ENCODE measurements around the gene REXO2. TPM values are rescaled to one million over a fixed set of nuclear protein-coding genes. Genes with fewer than 3 reads are reported as not detected.

Gene REXO2
- total and polyA plus RNA-seq, 2 of the 8 experiments (the other 6 are each of a cell fraction or from before 2014, with no cell fraction given), result 111 to 114 TPM

DNA sequence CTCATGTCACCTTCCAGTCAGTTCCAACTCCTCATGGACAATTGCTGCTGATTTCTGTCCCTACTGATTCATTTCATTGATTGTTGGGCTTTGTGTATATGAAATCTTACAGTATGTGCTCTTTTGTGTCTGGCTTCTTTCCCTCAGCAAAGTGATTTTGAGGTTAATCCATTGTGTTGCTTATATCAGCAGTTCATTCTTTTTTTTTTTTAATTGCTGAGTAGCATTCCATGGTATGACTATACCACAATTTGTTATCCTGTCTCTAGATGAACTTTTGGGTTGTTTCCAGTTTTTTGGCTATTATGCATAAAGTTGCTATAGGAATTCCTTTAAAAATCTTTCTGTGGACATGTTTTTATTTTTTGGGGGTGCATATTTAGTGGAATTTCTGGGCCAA, 60.5 kb downstream of the REXO2 start (continued):
- TF ChIP-seq, protein P1, sequence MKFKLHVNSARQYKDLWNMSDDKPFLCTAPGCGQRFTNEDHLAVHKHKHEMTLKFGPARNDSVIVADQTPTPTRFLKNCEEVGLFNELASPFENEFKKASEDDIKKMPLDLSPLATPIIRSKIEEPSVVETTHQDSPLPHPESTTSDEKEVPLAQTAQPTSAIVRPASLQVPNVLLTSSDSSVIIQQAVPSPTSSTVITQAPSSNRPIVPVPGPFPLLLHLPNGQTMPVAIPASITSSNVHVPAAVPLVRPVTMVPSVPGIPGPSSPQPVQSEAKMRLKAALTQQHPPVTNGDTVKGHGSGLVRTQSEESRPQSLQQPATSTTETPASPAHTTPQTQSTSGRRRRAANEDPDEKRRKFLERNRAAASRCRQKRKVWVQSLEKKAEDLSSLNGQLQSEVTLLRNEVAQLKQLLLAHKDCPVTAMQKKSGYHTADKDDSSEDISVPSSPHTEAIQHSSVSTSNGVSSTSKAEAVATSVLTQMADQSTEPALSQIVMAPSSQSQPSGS (IDR thresholded peaks at IDR 0.05; ENCODE audit: low read length), result no peak
- no peak for TF ChIP-seq HDAC2 (IDR thresholded peaks at IDR 0.05; ENCODE audit: borderline replicate concordance in 1 of 2, low read depth in 2 of 2, low read length in 2 of 2)
- no peak for TF ChIP-seq CREB1 (IDR thresholded peaks at IDR 0.05)
- TF ChIP-seq SIN3A (conservative IDR thresholded peaks at IDR 0.05 in 1 of 2, IDR thresholded peaks at IDR 0.05 in 1 of 2; ENCODE audit: low read depth in 1 of 2, low read length in 2 of 2), result no peak
- no peak for TF ChIP-seq KDM4A (IDR thresholded peaks at IDR 0.05; ENCODE audit: low read depth, low read length, severe bottlenecking)

Other genes starting within 250 kb of the REXO2 start
- gene NNMT, start 143.1 kb upstream of the REXO2 start, total RNA-seq (2021; fragmentation: NEBNext Ultra II Directional; extraction: Animal tissue kit (Norgen Biotek cat#: 25700)), result not detected in 2 replicates
- 0.38 TPM in 1 of 2 replicates, not detected in the other for gene NNMT, start 143.1 kb upstream of the REXO2 start, polyA plus RNA-seq (2011; rRNA removed)
- gene C11orf71, start 39.0 kb upstream of the REXO2 start, total RNA-seq (2021; fragmentation: NEBNext Ultra II Directional; extraction: Animal tissue kit (Norgen Biotek cat#: 25700)), result 5.4 and 5.8 TPM in 2 replicates
- gene C11orf71, start 39.0 kb upstream of the REXO2 start, polyA plus RNA-seq (2011; rRNA removed), result 8.7 and 13.4 TPM in 2 replicates
- gene RBM7, start 38.8 kb upstream of the REXO2 start, total RNA-seq (2021; fragmentation: NEBNext Ultra II Directional; extraction: Animal tissue kit (Norgen Biotek cat#: 25700)), result 45.7 and 48.3 TPM in 2 replicates
- 11.1 and 18.0 TPM in 2 replicates for gene RBM7, start 38.8 kb upstream of the REXO2 start, polyA plus RNA-seq (2011; rRNA removed)
- gene NXPE1, start 120.4 kb downstream of the REXO2 start, total RNA-seq (2021; fragmentation: NEBNext Ultra II Directional; extraction: Animal tissue kit (Norgen Biotek cat#: 25700)), result not detected in 2 replicates
- gene NXPE1, start 120.4 kb downstream of the REXO2 start, polyA plus RNA-seq (2011; rRNA removed), result not detected in 2 replicates
- not detected in 2 replicates for gene NXPE4, start 156.3 kb downstream of the REXO2 start, total RNA-seq (2021; fragmentation: NEBNext Ultra II Directional; extraction: Animal tissue kit (Norgen Biotek cat#: 25700))
- not detected in 2 replicates for gene NXPE4, start 156.3 kb downstream of the REXO2 start, polyA plus RNA-seq (2011; rRNA removed)
- 0.29 TPM in 1 of 2 replicates, not detected in the other for gene NXPE2, start 239.1 kb downstream of the REXO2 start, total RNA-seq (2021; fragmentation: NEBNext Ultra II Directional; extraction: Animal tissue kit (Norgen Biotek cat#: 25700))
- not detected in 2 replicates for gene NXPE2, start 239.1 kb downstream of the REXO2 start, polyA plus RNA-seq (2011; rRNA removed)

Measured in H1 (cell line).